HG03460 (cell line): ENCODE measurements around the gene RAB1A.

Experiments used
- ATAC-seq: cut with Tn5 transposase; IDR thresholded peaks from one replicate; pipeline ENCODE4 v1.9.1; 2021; ENCODE audit not compliant: unreplicated experiment

Gene RAB1A

GRCh38 chr2:65097844-65098243, 32.1 kb downstream of the RAB1A start:
- no peak for ATAC-seq

- ATAC-seq, result no peak
Observed at GRCh38 chr2:65096948-65097347, 33.0 kb downstream of the RAB1A start.

- no peak for ATAC-seq
Observed at GRCh38 chr2:65093211-65093610, 36.7 kb downstream of the RAB1A start.

- ATAC-seq, result no peak
Observed at GRCh38 chr2:65092791-65093190, 37.1 kb downstream of the RAB1A start.

- no peak for ATAC-seq
Observed at GRCh38 chr2:65085148-65085547, 44.8 kb downstream of the RAB1A start.

GRCh38 chr2:65081232-65081685, 48.6 kb downstream of the RAB1A start:
- no peak for ATAC-seq

GRCh38 chr2:65079017-65079416, 50.9 kb downstream of the RAB1A start:
- ATAC-seq, result no peak

GRCh38 chr2:65077898-65078297, 52.0 kb downstream of the RAB1A start:
- no peak for ATAC-seq

- no peak for ATAC-seq
Observed at GRCh38 chr2:65076345-65076710, 53.6 kb downstream of the RAB1A start.

- ATAC-seq, result no peak
Observed at GRCh38 chr2:65075605-65076344, 54.1 kb downstream of the RAB1A start.

GRCh38 chr2:65075176-65075575, 54.7 kb downstream of the RAB1A start:
- ATAC-seq, result no peak

GRCh38 chr2:65073879-65074565, 55.9 kb downstream of the RAB1A start:
- no peak for ATAC-seq

- ATAC-seq, result peak; percentile 50
Observed at GRCh38 chr2:65072181-65072970, 57.5 kb downstream of the RAB1A start.

GRCh38 chr2:65071499-65072180, 58.3 kb downstream of the RAB1A start:
- ATAC-seq, result no peak

- no peak for ATAC-seq
Observed at GRCh38 chr2:65070856-65071255, 59.0 kb downstream of the RAB1A start.

GRCh38 chr2:65070172-65070830, 59.6 kb downstream of the RAB1A start:
- ATAC-seq, result no peak

GRCh38 chr2:65069439-65069824, 60.5 kb downstream of the RAB1A start:
- no peak for ATAC-seq

GRCh38 chr2:65067806-65068553, 61.9 kb downstream of the RAB1A start:
- no peak for ATAC-seq

- peak; percentile 78 for ATAC-seq
Observed at GRCh38 chr2:65064728-65065552, 65.0 kb downstream of the RAB1A start.
